Activated naive CD4-positive, alpha-beta T cell treated with anti-CD3 and anti-CD28 coated beads for 36 hours (primary cell): Measurements from ENCODE around the gene DOCK4. TPM values are rescaled to one million over a fixed set of nuclear protein-coding genes. Genes with fewer than 3 reads are reported as not detected.

Experiments
- CTCF ChIA-PET: fragments of 350-600 bp; sonication (Branson Sonifier 250); formaldehyde crosslinking; loops from one replicate; lab custom pipeline; 2021; ENCODE audit warnings: antibody characterized with exemption; lab: Charles Lee
- DNase-seq: peaks from one replicate; pipeline ENCODE4 v3.0.0-alpha.2; 2020
- H3K27ac Mint-ChIP-seq: one replicate; pipeline ENCODE4 v1.8.0; 2021; ENCODE audit warnings: mild to moderate bottlenecking, mixed read lengths
- H3K27me3 Mint-ChIP-seq: one replicate; pipeline ENCODE4 v1.8.0; 2021; ENCODE audit warnings: low read depth, mixed read lengths
- H3K36me3 Mint-ChIP-seq: one replicate; pipeline ENCODE4 v1.8.0; 2021; ENCODE audit warnings: low read depth, mixed read lengths
- H3K4me1 Mint-ChIP-seq: one replicate; pipeline ENCODE4 v1.8.0; 2021; ENCODE audit warnings: low read depth, mixed read lengths
- H3K4me3 Mint-ChIP-seq: one replicate; pipeline ENCODE4 v1.8.0; 2021; ENCODE audit warnings: mild to moderate bottlenecking, moderate library complexity, mixed read lengths
- H3K9me3 Mint-ChIP-seq: one replicate; pipeline ENCODE4 v1.8.0; 2021; ENCODE audit warnings: mixed read lengths
- intact Hi-C: fragments of 100-400 bp; cut with micrococcal nuclease; formaldehyde crosslinking; loops from one replicate; pipeline ENCODE4 v1.15.1; 2023
- total RNA-seq, 2 experiments: library from RNA; stranded (reverse); gene quantifications; one replicate each; pipeline ENCODE4 v1.2.3, GENCODE V29; 2021

DOCK4 gene
- total RNA-seq, 2 experiments from 2014 or later, result 0.43 to 0.62 TPM

- Mint-ChIP-seq H3K9me3 (no peaks in the 10 kb centered on the region), H3K36me3 (no peaks in the 10 kb centered on the region), H3K27ac (no peak overlapping the region), H3K4me1 (no peaks in the 10 kb centered on the region), H3K27me3 (peaks cover 17% of the 10 kb centered on the region), H3K4me3 (no peak overlapping the region)
- CTCF ChIA-PET, result no interaction called here
- no peak for DNase-seq
- intact Hi-C loops, result no loop called here
Measured at GRCh38 chr7:112070674-112071256, 135.4 kb downstream of the DOCK4 start.

GRCh38 chr7:112069879-112070321 is 136.3 kb downstream of the DOCK4 start:
- Mint-ChIP-seq H3K27me3 (peaks cover 14% of the 10 kb centered on the region), H3K9me3 (no peaks in the 10 kb centered on the region), H3K4me1 (no peaks in the 10 kb centered on the region), H3K36me3 (no peaks in the 10 kb centered on the region), H3K27ac (no peak overlapping the region), H3K4me3 (no peak overlapping the region)
- CTCF ChIA-PET, result no interaction called here
- DNase-seq, result no peak
- intact Hi-C loops, result no loop called here

- CTCF ChIA-PET, result interaction anchor here (0.6 kb wide), 1 partner anchor 530 kb away, joined by 3 read pairs; no protein-coding TSS in a partner anchor
- peaks cover 7% of the 10 kb centered on the region for H3K27me3 Mint-ChIP-seq
- no peak overlapping the region for H3K27ac Mint-ChIP-seq
- DNase-seq, result no peak
- no peaks in the 10 kb centered on the region for H3K9me3 Mint-ChIP-seq
- H3K4me1 Mint-ChIP-seq, result no peaks in the 10 kb centered on the region
- H3K36me3 Mint-ChIP-seq, result no peaks in the 10 kb centered on the region
- H3K4me3 Mint-ChIP-seq, result no peak overlapping the region
- intact Hi-C loops, result no loop called here
Measured at GRCh38 chr7:112068967-112069366, 137.2 kb downstream of the DOCK4 start.

GRCh38 chr7:112067632-112068540 is 138.3 kb downstream of the DOCK4 start:
- H3K9me3 Mint-ChIP-seq, result no peaks in the 10 kb centered on the region
- no peak overlapping the region for H3K27ac Mint-ChIP-seq
- H3K36me3 Mint-ChIP-seq, result no peaks in the 10 kb centered on the region
- peaks cover 6% of the 10 kb centered on the region for H3K27me3 Mint-ChIP-seq
- no peak overlapping the region for H3K4me3 Mint-ChIP-seq
- intact Hi-C loops, result no loop called here
- no peaks in the 10 kb centered on the region for H3K4me1 Mint-ChIP-seq
- CTCF ChIA-PET, result interaction anchor here (0.6 kb wide), 1 partner anchor 531 kb away, joined by 3 read pairs; no protein-coding TSS in a partner anchor
- DNase-seq, result no peak

- Mint-ChIP-seq H3K9me3 (no peaks in the 10 kb centered on the region), H3K27ac (no peak overlapping the region), H3K4me1 (no peaks in the 10 kb centered on the region), H3K4me3 (no peak overlapping the region), H3K27me3 (peaks cover 3% of the 10 kb centered on the region), H3K36me3 (no peaks in the 10 kb centered on the region)
- CTCF ChIA-PET, result no interaction called here
- intact Hi-C loops, result no loop called here
- DNase-seq, result no peak
Measured at GRCh38 chr7:112067200-112067599, 139.0 kb downstream of the DOCK4 start.

- no peaks in the 10 kb centered on the region for H3K4me1 Mint-ChIP-seq
- DNase-seq, result no peak
- CTCF ChIA-PET, result no interaction called here
- intact Hi-C loops, result no loop called here
- H3K36me3 Mint-ChIP-seq, result no peaks in the 10 kb centered on the region
- H3K27me3 Mint-ChIP-seq, result peaks cover 6% of the 10 kb centered on the region
- H3K27ac Mint-ChIP-seq, result no peak overlapping the region
- no peaks in the 10 kb centered on the region for H3K9me3 Mint-ChIP-seq
- H3K4me3 Mint-ChIP-seq, result no peak overlapping the region
Measured at GRCh38 chr7:112065758-112066157, 140.4 kb downstream of the DOCK4 start.

- CTCF ChIA-PET, result no interaction called here
- Mint-ChIP-seq H3K27me3 (peaks cover 6% of the 10 kb centered on the region), H3K36me3 (no peaks in the 10 kb centered on the region)
Measured at GRCh38 chr7:112064627-112065385, 141.4 kb downstream of the DOCK4 start.

GRCh38 chr7:112063974-112064373 is 142.2 kb downstream of the DOCK4 start:
- Mint-ChIP-seq H3K27me3 (peaks cover 8% of the 10 kb centered on the region), H3K36me3 (no peaks in the 10 kb centered on the region)

More at GRCh38 chr7:112064627-112065385, 141.4 kb downstream of the DOCK4 start:
- intact Hi-C loops, result no loop called here
- Mint-ChIP-seq H3K27ac (no peak overlapping the region), H3K4me3 (no peak overlapping the region), H3K4me1 (no peaks in the 10 kb centered on the region), H3K9me3 (no peaks in the 10 kb centered on the region)
- no peak for DNase-seq

GRCh38 chr7:112061051-112061450 is 145.1 kb downstream of the DOCK4 start:
- no peaks in the 10 kb centered on the region for H3K36me3 Mint-ChIP-seq
- H3K27me3 Mint-ChIP-seq, result peaks cover 12% of the 10 kb centered on the region
- no peaks in the 10 kb centered on the region for H3K9me3 Mint-ChIP-seq
- H3K27ac Mint-ChIP-seq, result no peak overlapping the region
- intact Hi-C loops, result no loop called here
- no peak for DNase-seq
- CTCF ChIA-PET, result no interaction called here
- no peak overlapping the region for H3K4me3 Mint-ChIP-seq
- H3K4me1 Mint-ChIP-seq, result peaks cover 2% of the 10 kb centered on the region

More at GRCh38 chr7:112063974-112064373, 142.2 kb downstream of the DOCK4 start:
- intact Hi-C loops, result no loop called here
- CTCF ChIA-PET, result no interaction called here
- no peaks in the 10 kb centered on the region for H3K9me3 Mint-ChIP-seq
- H3K4me3 Mint-ChIP-seq, result no peak overlapping the region
- no peak overlapping the region for H3K27ac Mint-ChIP-seq
- no peak for DNase-seq
- no peaks in the 10 kb centered on the region for H3K4me1 Mint-ChIP-seq

GRCh38 chr7:112060625-112061024 is 145.6 kb downstream of the DOCK4 start:
- DNase-seq, result no peak
- H3K4me1 Mint-ChIP-seq, result peaks cover 2% of the 10 kb centered on the region
- H3K4me3 Mint-ChIP-seq, result no peak overlapping the region
- no peaks in the 10 kb centered on the region for H3K9me3 Mint-ChIP-seq
- intact Hi-C loops, result no loop called here
- H3K27ac Mint-ChIP-seq, result no peak overlapping the region
- peaks cover 9% of the 10 kb centered on the region for H3K27me3 Mint-ChIP-seq
- CTCF ChIA-PET, result no interaction called here
- H3K36me3 Mint-ChIP-seq, result no peaks in the 10 kb centered on the region

- H3K9me3 Mint-ChIP-seq, result no peaks in the 10 kb centered on the region
- peaks cover 9% of the 10 kb centered on the region for H3K27me3 Mint-ChIP-seq
- H3K4me3 Mint-ChIP-seq, result no peak overlapping the region
- H3K36me3 Mint-ChIP-seq, result no peaks in the 10 kb centered on the region
- CTCF ChIA-PET, result no interaction called here
- no peak overlapping the region for H3K27ac Mint-ChIP-seq
- intact Hi-C loops, result no loop called here
- peaks cover 2% of the 10 kb centered on the region for H3K4me1 Mint-ChIP-seq
- DNase-seq, result no peak
Measured at GRCh38 chr7:112059675-112060074, 146.5 kb downstream of the DOCK4 start.

GRCh38 chr7:112058686-112059085 is 147.5 kb downstream of the DOCK4 start:
- H3K27me3 Mint-ChIP-seq, result peaks cover 9% of the 10 kb centered on the region
- no peak for DNase-seq
- intact Hi-C loops, result no loop called here
- H3K4me1 Mint-ChIP-seq, result peaks cover 2% of the 10 kb centered on the region
- no peaks in the 10 kb centered on the region for H3K36me3 Mint-ChIP-seq
- H3K27ac Mint-ChIP-seq, result no peak overlapping the region
- H3K9me3 Mint-ChIP-seq, result no peaks in the 10 kb centered on the region
- CTCF ChIA-PET, result no interaction called here
- no peak overlapping the region for H3K4me3 Mint-ChIP-seq
